Trophoblast cell (in vitro differentiated cells and primary cell): ENCODE measurements around the gene ARNT2.
A peak's percentile ranks its signal among the peaks of the same experiment; 100 is the strongest.

Source experiments
- DNase-seq, 2 donors: peaks; one replicate each; pipeline ENCODE4 v3.0.0-alpha.2; 2016
- H2AFZ ChIP-seq: 2 replicates; pipeline ENCODE4 v1.6.1; 2013; ENCODE audit warnings: low read length, moderate library complexity, mild to moderate bottlenecking; ENCODE audit not compliant: insufficient read depth, poor library complexity
- H2AK5ac ChIP-seq: 2 replicates; pipeline ENCODE4 v1.6.1; 2013; ENCODE audit warnings: mild to moderate bottlenecking, low read length
- H2BK120ac ChIP-seq: 2 replicates; pipeline ENCODE4 v1.6.1; 2013; ENCODE audit warnings: low read length, mild to moderate bottlenecking, moderate library complexity; ENCODE audit not compliant: insufficient read depth, poor library complexity
- H2BK12ac ChIP-seq: 2 replicates; pipeline ENCODE4 v1.6.1; 2013; ENCODE audit warnings: mild to moderate bottlenecking, low read length, moderate library complexity
- H2BK5ac ChIP-seq: 2 replicates; pipeline ENCODE4 v1.6.1; 2013; ENCODE audit warnings: low read length, low read depth, moderate library complexity, mild to moderate bottlenecking; ENCODE audit not compliant: poor library complexity
- H3K14ac ChIP-seq: 2 replicates; pipeline ENCODE4 v1.6.1; 2013; ENCODE audit warnings: mild to moderate bottlenecking, low read length
- H3K18ac ChIP-seq: 2 replicates; pipeline ENCODE4 v1.6.1; 2013; ENCODE audit warnings: mild to moderate bottlenecking, low read length
- H3K23ac ChIP-seq: 2 replicates; pipeline ENCODE4 v1.6.1; 2013; ENCODE audit warnings: low read length
- H3K27ac ChIP-seq: 2 replicates; pipeline ENCODE4 v1.5.1; 2013; ENCODE audit warnings: low read depth, mild to moderate bottlenecking, inconsistent platforms, low read length, moderate library complexity
- H3K27me3 ChIP-seq: 2 replicates; pipeline ENCODE4 v1.6.1; 2013; ENCODE audit warnings: inconsistent platforms, mild to moderate bottlenecking, low read length, moderate library complexity; ENCODE audit not compliant: insufficient read depth
- H3K36me3 ChIP-seq, 2 experiments: 1 replicate in 1 of 2; 2 replicates in 1 of 2; pipeline ENCODE4 v1.6.1; 2013; ENCODE audit warnings: low read length in 2 of 2, mild to moderate bottlenecking in 2 of 2, moderate library complexity in 1 of 2; ENCODE audit not compliant: insufficient read depth in 2 of 2, control insufficient read depth in 1 of 2
- H3K4ac ChIP-seq: 2 replicates; pipeline ENCODE4 v1.6.1; 2013; ENCODE audit warnings: low read depth, mild to moderate bottlenecking, low read length, moderate library complexity
- H3K4me1 ChIP-seq, 2 experiments: 1 replicate in 1 of 2; 2 replicates in 1 of 2; pipeline ENCODE4 v1.6.1; 2013; ENCODE audit warnings: low read length in 2 of 2, mild to moderate bottlenecking in 2 of 2, moderate library complexity in 1 of 2; ENCODE audit not compliant: insufficient read depth in 2 of 2, control insufficient read depth in 1 of 2
- H3K4me2 ChIP-seq: 2 replicates; pipeline ENCODE4 v1.6.1; 2013; ENCODE audit warnings: inconsistent platforms, mild to moderate bottlenecking, low read length, moderate library complexity
- H3K4me3 ChIP-seq: 2 replicates; pipeline ENCODE4 v1.5.1; 2013; ENCODE audit warnings: mild to moderate bottlenecking, low read depth, low read length, inconsistent platforms
- H3K79me1 ChIP-seq: one replicate; pipeline ENCODE4 v1.6.1; 2013; ENCODE audit warnings: low read length
- H3K79me2 ChIP-seq: 2 replicates; pipeline ENCODE4 v1.6.1; 2013; ENCODE audit warnings: low read length, mild to moderate bottlenecking; ENCODE audit not compliant: control insufficient read depth, insufficient read depth, poor library complexity
- H3K9ac ChIP-seq: 2 replicates; pipeline ENCODE4 v1.6.1; 2013; ENCODE audit warnings: mild to moderate bottlenecking, low read length
- H3K9me3 ChIP-seq: 2 replicates; pipeline ENCODE4 v1.6.1; 2013; ENCODE audit warnings: low read depth, mild to moderate bottlenecking, control low read depth, inconsistent platforms, low read length; ENCODE audit not compliant: insufficient read depth
- H4K12ac ChIP-seq: 2 replicates; pipeline ENCODE4 v1.6.1; 2013; ENCODE audit warnings: low read depth, mild to moderate bottlenecking, low read length, moderate library complexity
- H4K8ac ChIP-seq: 2 replicates; pipeline ENCODE4 v1.6.1; 2013; ENCODE audit warnings: low read depth, mild to moderate bottlenecking, low read length, moderate library complexity
- H4K91ac ChIP-seq: one replicate; pipeline ENCODE4 v1.6.1; 2013; ENCODE audit warnings: low read depth, mild to moderate bottlenecking, low read length, moderate library complexity
- WGBS: extraction: QIAGEN DNeasy Blood & Tissue Kit; methylation state at CpG from one replicate; pipeline ENCODE4 v1.1.7; 2013; ENCODE audit warnings: missing lambda C conversion rate; ENCODE audit not compliant: insufficient read length, insufficient coverage; ENCODE audit errors: extremely low coverage; 5-methylcytosine and 5-hydroxymethylcytosine counted together

The ARNT2 gene

DNA sequence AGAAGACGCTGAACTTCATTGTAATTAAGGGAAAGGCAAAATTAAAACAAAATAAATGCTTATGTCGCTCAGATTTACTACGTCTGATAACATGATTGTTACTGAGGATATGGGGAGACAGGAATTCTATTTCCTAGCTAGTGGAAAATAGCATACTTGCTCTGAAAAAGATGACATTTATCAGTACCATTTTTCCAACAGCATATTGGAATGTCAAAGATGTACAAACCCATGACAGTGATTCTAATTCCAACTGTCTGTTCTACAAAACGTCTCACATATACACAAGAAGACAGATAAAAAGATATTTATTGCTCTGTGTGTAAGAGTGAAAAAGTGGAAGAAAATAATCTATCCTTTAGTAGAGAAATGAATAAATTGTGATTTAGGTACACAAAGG, 197.1 kb downstream of the ARNT2 start:
- Histone ChIP-seq H3K9ac (no peak overlapping the region), H4K8ac (no peak overlapping the region), H2BK120ac (no peak overlapping the region), H3K36me3 (no peaks in the 10 kb centered on the region), H3K79me1 (no peaks in the 10 kb centered on the region), H3K79me2 (no peaks in the 10 kb centered on the region), H3K4me2 (no peak overlapping the region), H2BK5ac (no peak overlapping the region), H3K18ac (no peak overlapping the region), H3K14ac (no peak overlapping the region), H3K4me3 (no peak overlapping the region), H3K27ac (no peak overlapping the region), H2AFZ (no peak overlapping the region), H3K4me1 (no peaks in the 10 kb centered on the region), H2BK12ac (no peak overlapping the region), H3K4ac (no peak overlapping the region), H3K9me3 (peaks cover 2% of the 10 kb centered on the region), H3K27me3 (no peaks in the 10 kb centered on the region), H4K12ac (no peak overlapping the region), H3K23ac (no peak overlapping the region), H2AK5ac (no peak overlapping the region), H4K91ac (no peak overlapping the region)
- peak in 1 of 2 donors; percentile 29 for DNase-seq
- WGBS, result no CpG with 5 or more reads among the region's 4 CpGs

- no peaks in the 10 kb centered on the region for H3K79me1 ChIP-seq
- H3K18ac ChIP-seq, result no peak overlapping the region
- no peaks in the 10 kb centered on the region for H3K27me3 ChIP-seq
- H4K91ac ChIP-seq, result no peak overlapping the region
- H2AFZ ChIP-seq, result no peak overlapping the region
- DNase-seq, result peak; percentile 81 to 93
- no peak overlapping the region for H3K9ac ChIP-seq
- no peaks in the 10 kb centered on the region for H3K79me2 ChIP-seq
- H2AK5ac ChIP-seq, result no peak overlapping the region
- no peaks in the 10 kb centered on the region for H3K36me3 ChIP-seq
- no peak overlapping the region for H3K23ac ChIP-seq
- WGBS, result no CpG with 5 or more reads among the region's 14 CpGs
- H3K27ac ChIP-seq, result no peak overlapping the region
- H3K4me1 ChIP-seq, result no peaks in the 10 kb centered on the region
- no peak overlapping the region for H3K4me2 ChIP-seq
- no peak overlapping the region for H2BK12ac ChIP-seq
- no peak overlapping the region for H3K14ac ChIP-seq
- H2BK120ac ChIP-seq, result no peak overlapping the region
- no peak overlapping the region for H2BK5ac ChIP-seq
- H3K4me3 ChIP-seq, result no peak overlapping the region
- no peak overlapping the region for H4K8ac ChIP-seq
- no peak overlapping the region for H4K12ac ChIP-seq
- no peaks in the 10 kb centered on the region for H3K9me3 ChIP-seq
- H3K4ac ChIP-seq, result no peak overlapping the region
Observed at GRCh38 chr15:80604583-80605575, 200.7 kb downstream of the ARNT2 start.

- no CpG with 5 or more reads among the region's 6 CpGs for WGBS
- Histone ChIP-seq H2AFZ (no peak overlapping the region), H3K23ac (no peak overlapping the region), H3K4me1 (no peaks in the 10 kb centered on the region), H3K27ac (no peak overlapping the region), H4K8ac (no peak overlapping the region), H3K4me2 (no peak overlapping the region), H2BK120ac (no peak overlapping the region), H4K91ac (no peak overlapping the region), H3K9ac (no peak overlapping the region), H3K4me3 (no peak overlapping the region), H3K36me3 (no peaks in the 10 kb centered on the region), H2BK5ac (no peak overlapping the region), H2AK5ac (no peak overlapping the region), H3K14ac (no peak overlapping the region), H2BK12ac (no peak overlapping the region), H4K12ac (no peak overlapping the region), H3K4ac (no peak overlapping the region), H3K79me2 (no peaks in the 10 kb centered on the region), H3K27me3 (no peaks in the 10 kb centered on the region), H3K18ac (no peak overlapping the region), H3K79me1 (no peaks in the 10 kb centered on the region), H3K9me3 (no peaks in the 10 kb centered on the region)
- peak; percentile 88 to 96 for DNase-seq
Observed at GRCh38 chr15:80605591-80606150, 201.5 kb downstream of the ARNT2 start.

DNA sequence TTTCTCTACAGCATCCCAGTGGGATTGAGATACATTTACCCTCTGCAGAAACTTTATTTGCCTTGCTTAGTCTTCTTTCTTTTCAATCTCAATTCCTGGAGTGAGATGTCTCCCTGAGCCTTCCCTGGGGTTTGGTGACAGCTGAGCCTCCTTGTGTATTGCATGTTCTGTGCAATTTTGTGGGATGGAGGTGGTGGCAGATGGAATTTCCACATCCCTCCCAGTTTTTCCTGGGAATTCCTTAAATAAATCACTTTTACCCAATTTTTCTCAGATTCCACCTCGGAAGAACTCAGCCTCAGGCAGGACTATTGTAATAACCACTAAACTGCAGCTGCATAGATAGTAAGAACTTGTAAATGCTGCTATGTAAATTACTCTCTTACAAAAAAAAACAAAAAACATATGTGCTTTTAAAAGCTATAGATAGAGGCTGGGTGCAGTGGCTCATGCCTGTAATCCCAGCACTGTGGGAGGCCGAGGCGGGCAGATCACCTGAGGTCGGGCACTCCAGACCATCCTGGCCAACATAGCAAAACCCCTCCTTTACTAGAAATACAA, 202.4 kb downstream of the ARNT2 start:
- Histone ChIP-seq H2AFZ (no peak overlapping the region), H3K9ac (no peak overlapping the region), H3K14ac (no peak overlapping the region), H3K4me2 (no peak overlapping the region), H3K79me1 (no peaks in the 10 kb centered on the region), H3K4me3 (no peak overlapping the region), H3K36me3 (no peaks in the 10 kb centered on the region), H3K4ac (no peak overlapping the region), H2BK120ac (no peak overlapping the region), H2BK5ac (no peak overlapping the region), H4K12ac (no peak overlapping the region), H3K79me2 (no peaks in the 10 kb centered on the region), H3K18ac (no peak overlapping the region), H2BK12ac (no peak overlapping the region), H3K4me1 (no peaks in the 10 kb centered on the region), H4K8ac (no peak overlapping the region), H3K27me3 (no peaks in the 10 kb centered on the region), H3K27ac (no peak overlapping the region), H3K9me3 (no peaks in the 10 kb centered on the region), H2AK5ac (no peak overlapping the region), H4K91ac (no peak overlapping the region), H3K23ac (no peak overlapping the region)
- peak; percentile 68 to 84 for DNase-seq
- no CpG with 5 or more reads among the region's 4 CpGs for WGBS
